DND-41 (cell line): ENCODE data around the gene AKT3.
A peak's percentile ranks its signal among the peaks of the same experiment; 100 is the strongest.

Source experiments
- ATAC-seq: fragments of 200-7000 bp; cut with Tn5 transposase; 3 replicates; pipeline ENCODE4 v1.9.1; 2021; ENCODE audit warnings: low read depth; ENCODE audit not compliant: insufficient read depth
- DNase-seq: peaks from one replicate; pipeline ENCODE4 v3.0.0-alpha.2; 2020
- H2AFZ ChIP-seq: 2 replicates; pipeline ENCODE4 v1.6.0; 2012; ENCODE audit warnings: low read depth, low read length
- H3K27ac ChIP-seq: 2 replicates; pipeline ENCODE4 v1.5.1; 2012; ENCODE audit warnings: low read length, inconsistent platforms
- H3K27me3 ChIP-seq: fragments of 200-600 bp; sonication (generic); 2 replicates; pipeline ENCODE4 v1.6.0; 2012; ENCODE audit warnings: low read length, mild to moderate bottlenecking, inconsistent platforms; ENCODE audit not compliant: insufficient read depth, poor library complexity
- H3K36me3 ChIP-seq: 2 replicates; pipeline ENCODE4 v1.5.1; 2012; ENCODE audit warnings: low read length, inconsistent platforms; ENCODE audit not compliant: insufficient read depth
- H3K4me1 ChIP-seq: 2 replicates; pipeline ENCODE4 v1.5.1; 2012; ENCODE audit warnings: mild to moderate bottlenecking, low read length; ENCODE audit not compliant: insufficient read depth
- H3K4me2 ChIP-seq: 2 replicates; pipeline ENCODE4 v1.6.0; 2012; ENCODE audit warnings: mild to moderate bottlenecking, moderate library complexity, low read length, inconsistent platforms; ENCODE audit not compliant: insufficient read depth
- H3K4me3 ChIP-seq, 2 experiments: fragments of 200-600 bp in 1 of 2; shearing (Covaris generic) in 1 of 2; 2 replicates each; pipeline ENCODE4 v1.5.1; 2012 to 2016; ENCODE audit warnings: inconsistent platforms in 2 of 2, low read length in 2 of 2, mild to moderate bottlenecking in 2 of 2, low read depth in 1 of 2, moderate library complexity in 1 of 2
- H3K79me2 ChIP-seq: 2 replicates; pipeline ENCODE4 v1.6.0; 2012; ENCODE audit warnings: low read length, inconsistent platforms; ENCODE audit not compliant: insufficient read depth
- H3K9ac ChIP-seq: 2 replicates; pipeline ENCODE4 v1.6.0; 2012; ENCODE audit warnings: low read depth, mild to moderate bottlenecking, inconsistent platforms, low read length, moderate library complexity
- H3K9me3 ChIP-seq: 2 replicates; pipeline ENCODE4 v1.5.1; 2012; ENCODE audit warnings: low read length, moderate library complexity, mild to moderate bottlenecking, inconsistent platforms; ENCODE audit not compliant: insufficient read depth, severe bottlenecking
- H4K20me1 ChIP-seq: 2 replicates; pipeline ENCODE4 v1.6.0; 2012; ENCODE audit warnings: low read length; ENCODE audit not compliant: insufficient read depth
- CTCF ChIP-seq: IDR thresholded peaks from 2 replicates; pipeline ENCODE4 v1.5.1; 2012; ENCODE audit warnings: borderline replicate concordance, low read length, moderate library complexity, mild to moderate bottlenecking; ENCODE audit not compliant: poor library complexity, severe bottlenecking; ENCODE audit errors: extremely low read depth
- EZH2 ChIP-seq: IDR thresholded peaks from 3 replicates; pipeline ENCODE4 v1.6.1; 2012; ENCODE audit warnings: borderline replicate concordance, low read depth, mild to moderate bottlenecking, moderate library complexity, low read length, inconsistent platforms; ENCODE audit not compliant: severe bottlenecking

Gene AKT3

GRCh38 chr1:243471026-243471685 is 378.9 kb downstream of the AKT3 start:
- H3K9ac ChIP-seq: no peak overlapping the region
- no peaks in the 10 kb centered on the region for H4K20me1 ChIP-seq
- H2AFZ ChIP-seq: no peak overlapping the region
- ATAC-seq (no peak), DNase-seq (no peak)
- H3K36me3 ChIP-seq: no peaks in the 10 kb centered on the region; the same call in 1 of the 2 replicates
- peaks cover 15% of the 10 kb centered on the region for H3K4me1 ChIP-seq
- no peaks in the 10 kb centered on the region for H3K9me3 ChIP-seq
- TF ChIP-seq EZH2 (no peak), CTCF (no peak)
- no peaks in the 10 kb centered on the region for H3K27me3 ChIP-seq
- no peak overlapping the region for H3K4me2 ChIP-seq
- no peak overlapping the region for H3K4me3 ChIP-seq
- no peaks in the 10 kb centered on the region for H3K79me2 ChIP-seq
- H3K27ac ChIP-seq: no peak overlapping the region

GRCh38 chr1:243470502-243470901 is 379.5 kb downstream of the AKT3 start:
- Histone ChIP-seq H3K4me1 (peaks cover 15% of the 10 kb centered on the region), H3K4me3 (no peak overlapping the region), H3K9ac (no peak overlapping the region), H3K9me3 (no peaks in the 10 kb centered on the region), H3K79me2 (no peaks in the 10 kb centered on the region), H3K27me3 (no peaks in the 10 kb centered on the region), H3K36me3 (no peaks in the 10 kb centered on the region; the same call in 1 of the 2 replicates), H4K20me1 (no peaks in the 10 kb centered on the region), H2AFZ (no peak overlapping the region), H3K27ac (no peak overlapping the region), H3K4me2 (no peak overlapping the region)
- peak; percentile 13 for TF ChIP-seq CTCF
- no peak for TF ChIP-seq EZH2
- ATAC-seq (no peak), DNase-seq (no peak)

GRCh38 chr1:243469497-243469896 is 380.5 kb downstream of the AKT3 start:
- Histone ChIP-seq H3K27ac (no peak overlapping the region), H3K9me3 (no peaks in the 10 kb centered on the region), H3K36me3 (no peaks in the 10 kb centered on the region; the same call in 1 of the 2 replicates), H3K79me2 (no peaks in the 10 kb centered on the region), H3K9ac (no peak overlapping the region), H4K20me1 (no peaks in the 10 kb centered on the region), H3K4me3 (no peak overlapping the region), H3K27me3 (no peaks in the 10 kb centered on the region), H2AFZ (no peak overlapping the region), H3K4me2 (no peak overlapping the region), H3K4me1 (peaks cover 15% of the 10 kb centered on the region)
- TF ChIP-seq EZH2 (no peak), CTCF (no peak)
- no peak for ATAC-seq
- DNase-seq: no peak

- Histone ChIP-seq H3K27ac (no peak overlapping the region), H3K9ac (no peak overlapping the region), H3K4me3 (no peak overlapping the region), H3K9me3 (no peaks in the 10 kb centered on the region), H3K4me1 (no peaks in the 10 kb centered on the region), H4K20me1 (no peaks in the 10 kb centered on the region), H3K36me3 (0 out of 2 replicates have a peak, but pooled peaks cover under 1% of the 10 kb centered on the region), H3K79me2 (no peaks in the 10 kb centered on the region), H3K27me3 (no peaks in the 10 kb centered on the region), H3K4me2 (no peak overlapping the region), H2AFZ (no peak overlapping the region)
- DNase-seq (no peak), ATAC-seq (no peak)
- no peak for TF ChIP-seq EZH2
- no peak for TF ChIP-seq CTCF
Observed at GRCh38 chr1:243465738-243466137, 384.3 kb downstream of the AKT3 start.
